ENCODE measurements around the gene PITPNB. TPM values are rescaled to one million over a fixed set of nuclear protein-coding genes. Genes with fewer than 3 reads are reported as not detected.

The PITPNB gene
- total RNA-seq, 4 donors from 2014 or later: 12.1 to 18.7 (median 16.1) TPM

- Histone ChIP-seq H3K27ac (peak overlapping the region; percentile 55 to 81 (median 74)), H3K4me1 (peaks cover 22 to 35% of the 10 kb centered on the region in 2 donors), H3K4me3 (no peak overlapping the region), H3K9me3 (no peaks in the 10 kb centered on the region), H3K36me3 (peaks cover 0 to 48% of the 10 kb centered on the region in 2 donors), H3K27me3 (no peaks in the 10 kb centered on the region)
- TF ChIP-seq CTCF (IDR thresholded peaks at IDR 0.05 in 4 of 5, conservative IDR thresholded peaks at IDR 0.05 in 1 of 5): no peak
- peak in 1 of 2 donors; percentile 14 for TF ChIP-seq POLR2A (IDR thresholded peaks at IDR 0.05)
- intact Hi-C loops (cut with DNase I; ENCODE audit: low total_unique reads): loop anchor here (5.0 kb wide), 1 partner anchor 55 kb away; the partner anchor contains the start of gene MN1
- ATAC-seq (peak; percentile 82 to 90), DNase-seq (peak; percentile 50 to 74)
- in situ Hi-C loops (cut with MboI; ENCODE audit: low sequenced_read_pairs in 4 of 4): no loop called here
Observed at GRCh38 chr22:27857443-27857842, 61.6 kb downstream of the PITPNB start.

GRCh38 chr22:27856386-27856785 lies 62.7 kb downstream of the PITPNB start:
- TF ChIP-seq POLR2A (IDR thresholded peaks at IDR 0.05): no peak
- TF ChIP-seq CTCF (IDR thresholded peaks at IDR 0.05 in 4 of 5, conservative IDR thresholded peaks at IDR 0.05 in 1 of 5): no peak
- intact Hi-C loops (cut with DNase I; ENCODE audit: low total_unique reads) (loop anchor here (5.0 kb wide), 1 partner anchor 54 kb away; the partner anchor contains the start of gene MN1), in situ Hi-C loops (cut with MboI; ENCODE audit: low sequenced_read_pairs in 4 of 4) (no loop called here)
- no peaks in the 10 kb centered on the region for H3K9me3 ChIP-seq
- H3K4me3 ChIP-seq: no peak overlapping the region
- DNase-seq (no peak), ATAC-seq (no peak)
- H3K36me3 ChIP-seq: peaks cover 0 to 58% of the 10 kb centered on the region in 2 donors
- peak overlapping the region in 2 of 4 donors; percentile 78 to 81 for H3K27ac ChIP-seq
- peaks cover 22 to 35% of the 10 kb centered on the region in 2 donors for H3K4me1 ChIP-seq
- no peaks in the 10 kb centered on the region for H3K27me3 ChIP-seq

GRCh38 chr22:27853424-27853823 lies 65.6 kb downstream of the PITPNB start:
- H3K4me1 ChIP-seq: peaks cover 27 to 37% of the 10 kb centered on the region in 2 donors
- ATAC-seq (no peak), DNase-seq (no peak)
- H3K9me3 ChIP-seq: no peaks in the 10 kb centered on the region
- TF ChIP-seq POLR2A (IDR thresholded peaks at IDR 0.05) (no peak), CTCF (IDR thresholded peaks at IDR 0.05 in 4 of 5, conservative IDR thresholded peaks at IDR 0.05 in 1 of 5) (no peak)
- in situ Hi-C loops (cut with MboI; ENCODE audit: low sequenced_read_pairs in 4 of 4): no loop called here
- intact Hi-C loops (cut with DNase I; ENCODE audit: low total_unique reads): no loop called here
- H3K4me3 ChIP-seq: no peak overlapping the region
- H3K27me3 ChIP-seq: no peaks in the 10 kb centered on the region
- H3K36me3 ChIP-seq: peaks cover 0 to 57% of the 10 kb centered on the region in 2 donors
- H3K27ac ChIP-seq: no peak overlapping the region

- no peak overlapping the region for H3K27ac ChIP-seq
- H3K9me3 ChIP-seq: no peaks in the 10 kb centered on the region
- peaks cover 0 to 61% of the 10 kb centered on the region in 2 donors for H3K36me3 ChIP-seq
- in situ Hi-C loops (cut with MboI; ENCODE audit: low sequenced_read_pairs in 4 of 4): no loop called here
- DNase-seq: no peak
- ATAC-seq: no peak
- peaks cover 16 to 24% of the 10 kb centered on the region in 2 donors for H3K4me1 ChIP-seq
- no peak overlapping the region for H3K4me3 ChIP-seq
- TF ChIP-seq POLR2A (IDR thresholded peaks at IDR 0.05): no peak
- TF ChIP-seq CTCF (IDR thresholded peaks at IDR 0.05 in 4 of 5, conservative IDR thresholded peaks at IDR 0.05 in 1 of 5): no peak
- H3K27me3 ChIP-seq: no peaks in the 10 kb centered on the region
- intact Hi-C loops (cut with DNase I; ENCODE audit: low total_unique reads): no loop called here
Observed at GRCh38 chr22:27851974-27852746, 66.9 kb downstream of the PITPNB start.

Data from gastrocnemius medialis (tissue), 4 donors.